WTC11 (cell line): ENCODE results near the gene ATG7.

ENCODE experiments used
- ELF4 ChIP-seq: sonication (generic); formaldehyde crosslinking; IDR thresholded peaks from 2 replicates; pipeline ENCODE4 v1.8.1; 2022; ENCODE audit warnings: low read depth, mild to moderate bottlenecking, moderate library complexity, missing genetic modification reagents
- FOXJ3 ChIP-seq: sonication (generic); formaldehyde crosslinking; IDR thresholded peaks from 2 replicates; pipeline ENCODE4 v1.9.0; 2021; ENCODE audit warnings: missing genetic modification reagents, mild to moderate bottlenecking, borderline replicate concordance
- MXD4 ChIP-seq: fragments of 250-450 bp; sonication (Bioruptor Pico); IDR thresholded peaks from 2 replicates; pipeline ENCODE4 v1.8.0; 2021; ENCODE audit warnings: mild to moderate bottlenecking, moderate library complexity, borderline replicate concordance
- RELA ChIP-seq: sonication (generic); formaldehyde crosslinking; IDR thresholded peaks from 2 replicates; pipeline ENCODE4 v1.8.1; 2022; ENCODE audit warnings: missing genetic modification reagents, mild to moderate bottlenecking, borderline replicate concordance
- RORB ChIP-seq: fragments of 250-450 bp; sonication (Bioruptor Pico); IDR thresholded peaks from 2 replicates; pipeline ENCODE4 v1.9.0; 2021; ENCODE audit warnings: mild to moderate bottlenecking
- TEAD4 ChIP-seq: sonication (generic); formaldehyde crosslinking; IDR thresholded peaks from 2 replicates; pipeline ENCODE4 v1.8.0; 2022; ENCODE audit warnings: mild to moderate bottlenecking, missing genetic modification reagents
- ZNF121 ChIP-seq: sonication (generic); formaldehyde crosslinking; IDR thresholded peaks from 2 replicates; pipeline ENCODE4 v1.8.0; 2023; ENCODE audit warnings: missing genetic modification reagents
- ZNF671 ChIP-seq: fragments of 250-450 bp; sonication (Bioruptor Pico); IDR thresholded peaks from 2 replicates; pipeline ENCODE4 v1.8.0; 2021; ENCODE audit warnings: mild to moderate bottlenecking
- TF ChIP-seq, protein P1 (sequence below): fragments of 200-600 bp; IDR thresholded peaks from 2 replicates; pipeline ENCODE4 v1.8.0; 2022; ENCODE audit warnings: antibody characterized with exemption
- TF ChIP-seq, protein P2 (sequence below): sonication (generic); formaldehyde crosslinking; IDR thresholded peaks from 2 replicates; pipeline ENCODE4 v1.8.1; 2023; ENCODE audit warnings: mild to moderate bottlenecking, moderate library complexity, missing genetic modification reagents
- TF ChIP-seq, protein P3 (sequence below): sonication (generic); formaldehyde crosslinking; IDR thresholded peaks from 2 replicates; pipeline ENCODE4 v1.8.0; 2022; ENCODE audit warnings: mild to moderate bottlenecking, missing genetic modification reagents
- TF ChIP-seq, protein P4 (sequence below): sonication (generic); formaldehyde crosslinking; conservative IDR thresholded peaks from 2 replicates; pipeline ENCODE4 v1.8.1; 2023; ENCODE audit warnings: mild to moderate bottlenecking, low read depth, missing genetic modification reagents, moderate library complexity

DNA sequence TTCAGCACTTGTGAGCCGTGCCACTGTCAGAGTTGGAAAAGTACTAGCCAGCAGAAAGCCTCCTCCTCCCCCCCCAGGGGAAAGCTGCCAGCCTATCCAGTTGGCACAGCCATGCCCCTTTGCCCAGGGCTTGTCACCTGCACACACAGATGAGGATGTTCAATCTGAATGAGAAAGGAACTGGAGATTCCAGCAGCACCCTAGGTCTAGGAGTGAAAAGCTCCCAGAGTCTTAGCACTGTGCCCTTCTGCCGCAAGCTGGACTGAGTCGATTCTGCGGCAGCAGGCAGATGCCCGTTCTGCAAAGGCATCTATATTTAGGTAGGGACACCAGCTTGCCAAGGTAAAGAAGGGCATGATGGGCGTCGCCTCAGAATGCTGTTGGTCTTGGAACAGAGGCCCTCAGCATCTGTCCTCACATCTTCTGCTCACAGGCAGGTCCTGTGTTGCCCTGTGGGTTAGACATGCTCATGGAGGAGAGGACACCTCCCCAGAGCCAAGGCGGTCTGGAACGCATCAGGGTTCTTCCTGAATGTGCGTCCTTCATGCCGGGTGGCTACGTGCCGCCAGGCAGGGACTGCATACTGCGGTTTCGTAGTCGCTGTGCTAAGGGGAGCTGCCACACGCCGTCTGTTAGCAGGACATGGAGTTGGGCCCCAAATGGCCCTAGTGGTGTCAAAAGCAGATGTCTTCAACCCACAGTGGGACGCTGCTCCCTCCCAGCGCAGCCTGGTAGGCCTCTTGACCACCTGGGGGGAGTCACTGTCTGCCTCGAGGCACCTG is 262.0 kb downstream of the ATG7 start:
- TF ChIP-seq, protein P1, sequence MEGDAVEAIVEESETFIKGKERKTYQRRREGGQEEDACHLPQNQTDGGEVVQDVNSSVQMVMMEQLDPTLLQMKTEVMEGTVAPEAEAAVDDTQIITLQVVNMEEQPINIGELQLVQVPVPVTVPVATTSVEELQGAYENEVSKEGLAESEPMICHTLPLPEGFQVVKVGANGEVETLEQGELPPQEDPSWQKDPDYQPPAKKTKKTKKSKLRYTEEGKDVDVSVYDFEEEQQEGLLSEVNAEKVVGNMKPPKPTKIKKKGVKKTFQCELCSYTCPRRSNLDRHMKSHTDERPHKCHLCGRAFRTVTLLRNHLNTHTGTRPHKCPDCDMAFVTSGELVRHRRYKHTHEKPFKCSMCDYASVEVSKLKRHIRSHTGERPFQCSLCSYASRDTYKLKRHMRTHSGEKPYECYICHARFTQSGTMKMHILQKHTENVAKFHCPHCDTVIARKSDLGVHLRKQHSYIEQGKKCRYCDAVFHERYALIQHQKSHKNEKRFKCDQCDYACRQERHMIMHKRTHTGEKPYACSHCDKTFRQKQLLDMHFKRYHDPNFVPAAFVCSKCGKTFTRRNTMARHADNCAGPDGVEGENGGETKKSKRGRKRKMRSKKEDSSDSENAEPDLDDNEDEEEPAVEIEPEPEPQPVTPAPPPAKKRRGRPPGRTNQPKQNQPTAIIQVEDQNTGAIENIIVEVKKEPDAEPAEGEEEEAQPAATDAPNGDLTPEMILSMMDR, result no peak
- TF ChIP-seq RORB (CRISPR knock-in tag), result no peak
- TF ChIP-seq, protein P2, sequence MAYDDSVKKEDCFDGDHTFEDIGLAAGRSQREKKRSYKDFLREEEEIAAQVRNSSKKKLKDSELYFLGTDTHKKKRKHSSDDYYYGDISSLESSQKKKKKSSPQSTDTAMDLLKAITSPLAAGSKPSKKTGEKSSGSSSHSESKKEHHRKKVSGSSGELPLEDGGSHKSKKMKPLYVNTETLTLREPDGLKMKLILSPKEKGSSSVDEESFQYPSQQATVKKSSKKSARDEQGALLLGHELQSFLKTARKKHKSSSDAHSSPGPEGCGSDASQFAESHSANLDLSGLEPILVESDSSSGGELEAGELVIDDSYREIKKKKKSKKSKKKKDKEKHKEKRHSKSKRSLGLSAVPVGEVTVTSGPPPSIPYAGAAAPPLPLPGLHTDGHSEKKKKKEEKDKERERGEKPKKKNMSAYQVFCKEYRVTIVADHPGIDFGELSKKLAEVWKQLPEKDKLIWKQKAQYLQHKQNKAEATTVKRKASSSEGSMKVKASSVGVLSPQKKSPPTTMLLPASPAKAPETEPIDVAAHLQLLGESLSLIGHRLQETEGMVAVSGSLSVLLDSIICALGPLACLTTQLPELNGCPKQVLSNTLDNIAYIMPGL (CRISPR knock-in tag), result no peak
- no peak for TF ChIP-seq RELA (CRISPR knock-in tag)
- TF ChIP-seq, protein P3, sequence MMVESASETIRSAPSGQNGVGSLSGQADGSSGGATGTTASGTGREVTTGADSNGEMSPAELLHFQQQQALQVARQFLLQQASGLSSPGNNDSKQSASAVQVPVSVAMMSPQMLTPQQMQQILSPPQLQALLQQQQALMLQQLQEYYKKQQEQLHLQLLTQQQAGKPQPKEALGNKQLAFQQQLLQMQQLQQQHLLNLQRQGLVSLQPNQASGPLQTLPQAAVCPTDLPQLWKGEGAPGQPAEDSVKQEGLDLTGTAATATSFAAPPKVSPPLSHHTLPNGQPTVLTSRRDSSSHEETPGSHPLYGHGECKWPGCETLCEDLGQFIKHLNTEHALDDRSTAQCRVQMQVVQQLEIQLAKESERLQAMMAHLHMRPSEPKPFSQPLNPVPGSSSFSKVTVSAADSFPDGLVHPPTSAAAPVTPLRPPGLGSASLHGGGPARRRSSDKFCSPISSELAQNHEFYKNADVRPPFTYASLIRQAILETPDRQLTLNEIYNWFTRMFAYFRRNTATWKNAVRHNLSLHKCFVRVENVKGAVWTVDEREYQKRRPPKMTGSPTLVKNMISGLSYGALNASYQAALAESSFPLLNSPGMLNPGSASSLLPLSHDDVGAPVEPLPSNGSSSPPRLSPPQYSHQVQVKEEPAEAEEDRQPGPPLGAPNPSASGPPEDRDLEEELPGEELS (CRISPR knock-in tag), result no peak
- TF ChIP-seq ZNF671 (CRISPR knock-in tag), result no peak
- TF ChIP-seq, protein P4, sequence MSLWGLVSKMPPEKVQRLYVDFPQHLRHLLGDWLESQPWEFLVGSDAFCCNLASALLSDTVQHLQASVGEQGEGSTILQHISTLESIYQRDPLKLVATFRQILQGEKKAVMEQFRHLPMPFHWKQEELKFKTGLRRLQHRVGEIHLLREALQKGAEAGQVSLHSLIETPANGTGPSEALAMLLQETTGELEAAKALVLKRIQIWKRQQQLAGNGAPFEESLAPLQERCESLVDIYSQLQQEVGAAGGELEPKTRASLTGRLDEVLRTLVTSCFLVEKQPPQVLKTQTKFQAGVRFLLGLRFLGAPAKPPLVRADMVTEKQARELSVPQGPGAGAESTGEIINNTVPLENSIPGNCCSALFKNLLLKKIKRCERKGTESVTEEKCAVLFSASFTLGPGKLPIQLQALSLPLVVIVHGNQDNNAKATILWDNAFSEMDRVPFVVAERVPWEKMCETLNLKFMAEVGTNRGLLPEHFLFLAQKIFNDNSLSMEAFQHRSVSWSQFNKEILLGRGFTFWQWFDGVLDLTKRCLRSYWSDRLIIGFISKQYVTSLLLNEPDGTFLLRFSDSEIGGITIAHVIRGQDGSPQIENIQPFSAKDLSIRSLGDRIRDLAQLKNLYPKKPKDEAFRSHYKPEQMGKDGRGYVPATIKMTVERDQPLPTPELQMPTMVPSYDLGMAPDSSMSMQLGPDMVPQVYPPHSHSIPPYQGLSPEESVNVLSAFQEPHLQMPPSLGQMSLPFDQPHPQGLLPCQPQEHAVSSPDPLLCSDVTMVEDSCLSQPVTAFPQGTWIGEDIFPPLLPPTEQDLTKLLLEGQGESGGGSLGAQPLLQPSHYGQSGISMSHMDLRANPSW, result no peak
- TF ChIP-seq MXD4 (CRISPR knock-in tag), result no peak
- TF ChIP-seq ZNF121 (CRISPR knock-in tag), result no peak
- no peak for TF ChIP-seq TEAD4 (CRISPR knock-in tag)
- no peak for TF ChIP-seq ELF4 (CRISPR knock-in tag)
- TF ChIP-seq FOXJ3 (CRISPR knock-in tag), result no peak
